HG02642 (cell line): ENCODE data around the gene EXOC2.
A peak's percentile ranks its signal among the peaks of the same experiment; 100 is the strongest.

Experiments
- ATAC-seq: cut with Tn5 transposase; IDR thresholded peaks from one replicate; pipeline ENCODE4 v1.9.1; 2021; ENCODE audit warnings: mild to moderate bottlenecking; ENCODE audit not compliant: unreplicated experiment, poor library complexity

Gene EXOC2

GRCh38 chr6:692858-693722 lies at the start of gene EXOC2:
Gene EXOC2 (minus strand): TSS chr6:693139. CDS start chr6:637818, 55,321 bp downstream.
- ATAC-seq, result peak; percentile 92

GRCh38 chr6:741410-742339 lies 48.7 kb upstream of the EXOC2 start:
- no peak for ATAC-seq

- ATAC-seq, result no peak
Measured at GRCh38 chr6:736657-737446, 43.9 kb upstream of the EXOC2 start.

GRCh38 chr6:733431-734219 lies 40.7 kb upstream of the EXOC2 start:
- no peak for ATAC-seq

- no peak for ATAC-seq
Measured at GRCh38 chr6:731924-732323, 39.0 kb upstream of the EXOC2 start.

GRCh38 chr6:729606-730320 lies 36.8 kb upstream of the EXOC2 start:
- no peak for ATAC-seq

GRCh38 chr6:727856-728255 lies 34.9 kb upstream of the EXOC2 start:
- ATAC-seq, result no peak

- no peak for ATAC-seq
Measured at GRCh38 chr6:723540-723939, 30.6 kb upstream of the EXOC2 start.

GRCh38 chr6:722608-723007 lies 29.7 kb upstream of the EXOC2 start:
- no peak for ATAC-seq

GRCh38 chr6:722077-722524 lies 29.2 kb upstream of the EXOC2 start:
- ATAC-seq, result peak; percentile 42

GRCh38 chr6:718345-718744 lies 25.4 kb upstream of the EXOC2 start:
- ATAC-seq, result no peak

- ATAC-seq, result no peak
Measured at GRCh38 chr6:717135-717534, 24.2 kb upstream of the EXOC2 start.

- no peak for ATAC-seq
Measured at GRCh38 chr6:715709-716491, 23.0 kb upstream of the EXOC2 start.

- no peak for ATAC-seq
Measured at GRCh38 chr6:714100-714499, 21.2 kb upstream of the EXOC2 start.

GRCh38 chr6:713351-713750 lies 20.4 kb upstream of the EXOC2 start:
- no peak for ATAC-seq

- ATAC-seq, result no peak
Measured at GRCh38 chr6:712805-713204, 19.9 kb upstream of the EXOC2 start.

GRCh38 chr6:711925-712324 lies 19.0 kb upstream of the EXOC2 start:
- no peak for ATAC-seq
